Hepatocyte (in vitro differentiated cells): ENCODE data around the gene C4orf54.

ENCODE experiments used
- CTCF ChIP-seq: fragments of 200-600 bp; sonication (generic); IDR thresholded peaks from 2 replicates; pipeline ENCODE4 v1.5.1; 2016; ENCODE audit warnings: antibody characterized with exemption, mild to moderate bottlenecking; ENCODE audit not compliant: poor library complexity
- EZH2 ChIP-seq: fragments of 200-600 bp; sonication (generic); IDR thresholded peaks from 2 replicates; pipeline ENCODE4 v1.6.1; 2016; ENCODE audit warnings: antibody characterized with exemption, mild to moderate bottlenecking, borderline replicate concordance

- TF ChIP-seq CTCF (no peak), EZH2 (no peak)
These were observed 39.2 kb upstream of the C4orf54 start for GRCh38 chr4:99696801-99697200.
